H1 (cell line): ENCODE data around the gene ALLC. TPM values are rescaled to one million over a fixed set of nuclear protein-coding genes. Genes with fewer than 3 reads are reported as not detected.

ENCODE experiments used
- CTCF ChIA-PET: fragments of 300-600 bp; sonication (Branson Sonifier 250); formaldehyde crosslinking; loops from one replicate; lab custom pipeline; 2021; ENCODE audit not compliant: partially characterized antibody; lab: Charles Lee
- POLR2A ChIA-PET: fragments of 300-600 bp; sonication (Branson Sonifier 250); formaldehyde crosslinking; loops from one replicate; lab custom pipeline; 2021; ENCODE audit warnings: inconsistent platforms; ENCODE audit not compliant: partially characterized antibody; lab: Charles Lee
- DNase-seq, 2 experiments: peaks; one replicate each; pipeline versions ENCODE4 v3.0.0 to v3.0.0-alpha.2; 2010 to 2022; ENCODE audit warnings: low spot score in 2 of 2, low read depth in 1 of 2, mixed read lengths in 1 of 2
- FAIRE-seq: peaks from 2 replicates; lab custom pipeline; 2011; peaks lifted over from hg19 to GRCh38; lab: Jason Lieb, UNC
- H2AFZ ChIP-seq: 2 replicates; pipeline ENCODE4 v1.8.1; 2012; ENCODE audit warnings: low read length, inconsistent platforms
- H2AK5ac ChIP-seq: 2 replicates; pipeline ENCODE4 v1.6.1; 2013; ENCODE audit warnings: low read depth, low read length
- H2BK120ac ChIP-seq: replicated peaks from 2 replicates; pipeline ENCODE3; 2013; ENCODE audit warnings: low read depth, low read length, inconsistent platforms
- H2BK12ac ChIP-seq: 2 replicates; pipeline ENCODE4 v1.6.1; 2013; ENCODE audit warnings: low read depth, low read length
- H2BK15ac ChIP-seq: 2 replicates; pipeline ENCODE4 v1.6.1; 2013; ENCODE audit warnings: low read length
- H2BK20ac ChIP-seq: 2 replicates; pipeline ENCODE4 v1.6.1; 2013; ENCODE audit warnings: low read length
- H2BK5ac ChIP-seq: 2 replicates; pipeline ENCODE4 v1.6.1; 2013; ENCODE audit warnings: low read depth, low read length
- H3K14ac ChIP-seq: 2 replicates; pipeline ENCODE4 v1.6.1; 2013; ENCODE audit warnings: inconsistent platforms; ENCODE audit not compliant: insufficient read length
- H3K18ac ChIP-seq: 2 replicates; pipeline ENCODE4 v1.6.1; 2013; ENCODE audit warnings: low read length; ENCODE audit errors: extremely low read depth
- H3K23ac ChIP-seq: 2 replicates; pipeline ENCODE4 v1.6.1; 2013; ENCODE audit warnings: inconsistent platforms; ENCODE audit not compliant: insufficient read length
- H3K23me2 ChIP-seq: 2 replicates; pipeline ENCODE4 v1.6.1; 2013; ENCODE audit warnings: low read depth, low read length
- H3K27ac ChIP-seq: 2 replicates; pipeline ENCODE4 v1.6.1; 2011; ENCODE audit warnings: low read depth, low read length, inconsistent platforms
- H3K27me3 ChIP-seq, 4 experiments: replicated peaks in 1 of 4; 1 replicate in 1 of 4; 2 replicates in 3 of 4; pipeline versions ENCODE4 v1.6.1 to v1.8.1; 2011 to 2013; ENCODE audit warnings: low read length in 3 of 4, mild to moderate bottlenecking in 3 of 4, inconsistent platforms in 2 of 4, mixed read lengths in 2 of 4, moderate library complexity in 1 of 4; ENCODE audit not compliant: control insufficient read depth in 3 of 4, insufficient read depth in 3 of 4; ENCODE audit errors: extremely low read depth in 1 of 4
- H3K36me3 ChIP-seq, 4 experiments: 2 replicates each; pipeline versions ENCODE4 v1.6.1 to v1.8.1; 2011 to 2013; ENCODE audit warnings: mild to moderate bottlenecking in 4 of 4, low read length in 3 of 4, moderate library complexity in 2 of 4, control low read depth in 1 of 4, inconsistent platforms in 1 of 4; ENCODE audit not compliant: insufficient read depth in 4 of 4, control insufficient read depth in 2 of 4
- H3K4ac ChIP-seq: replicated peaks from 2 replicates; pipeline ENCODE3; 2013; ENCODE audit warnings: low read length, low read depth, mixed read lengths, inconsistent platforms; ENCODE audit not compliant: insufficient read length
- H3K4me1 ChIP-seq, 4 experiments: replicated peaks in 1 of 4; 1 replicate in 1 of 4; 2 replicates in 3 of 4; pipeline versions ENCODE4 v1.6.1 to v1.8.1; 2011 to 2013; ENCODE audit warnings: low read length in 3 of 4, inconsistent platforms in 2 of 4, mixed read lengths in 1 of 4; ENCODE audit not compliant: insufficient read depth in 4 of 4, control insufficient read depth in 3 of 4
- H3K4me2 ChIP-seq, 2 experiments: 2 replicates each; pipeline versions ENCODE4 v1.6.1 to v1.8.1; 2011 to 2013; ENCODE audit warnings: low read depth in 2 of 2, low read length in 2 of 2, control low read depth in 1 of 2, inconsistent platforms in 1 of 2, mild to moderate bottlenecking in 1 of 2; ENCODE audit not compliant: insufficient read depth in 1 of 2
- H3K4me3 ChIP-seq, 4 experiments: fragments of 200-600, 300-600 bp in 1 of 4; sonication (generic), shearing (Covaris generic), sonication (Bioruptor Twin) in 1 of 4; 2 replicates each; pipeline versions ENCODE4 v1.5.1 to v1.8.1; 2011 to 2016; ENCODE audit warnings: low read length in 4 of 4, low read depth in 3 of 4, control low read depth in 2 of 4, inconsistent platforms in 2 of 4, mild to moderate bottlenecking in 2 of 4, mixed read lengths in 1 of 4, moderate library complexity in 1 of 4; ENCODE audit not compliant: insufficient read depth in 2 of 4; ENCODE audit errors: extremely low read depth in 1 of 4
- H3K56ac ChIP-seq: replicated peaks from 2 replicates; pipeline ENCODE3; 2013; ENCODE audit warnings: low read depth, mild to moderate bottlenecking, mixed read lengths, low read length, inconsistent platforms; ENCODE audit not compliant: insufficient read length
- H3K79me1 ChIP-seq: 2 replicates; pipeline ENCODE4 v1.6.1; 2013; ENCODE audit warnings: low read depth, low read length, control low read depth
- H3K79me2 ChIP-seq, 2 experiments: 2 replicates each; pipeline versions ENCODE4 v1.6.1 to v1.8.1; 2012 to 2013; ENCODE audit warnings: low read length in 2 of 2, mild to moderate bottlenecking in 2 of 2, inconsistent platforms in 1 of 2; ENCODE audit not compliant: insufficient read depth in 2 of 2, control insufficient read depth in 1 of 2
- H3K9ac ChIP-seq, 4 experiments: replicated peaks in 1 of 4; 1 replicate in 1 of 4; 2 replicates in 3 of 4; pipeline versions ENCODE4 v1.6.1 to v1.8.1; 2011 to 2013; ENCODE audit warnings: low read depth in 3 of 4, low read length in 3 of 4, control low read depth in 2 of 4, mild to moderate bottlenecking in 2 of 4, moderate library complexity in 2 of 4, inconsistent platforms in 1 of 4; ENCODE audit errors: extremely low read depth in 1 of 4
- H3K9me3 ChIP-seq, 2 experiments: 2 replicates each; pipeline versions ENCODE4 v1.6.1 to v1.8.1; 2012 to 2013; ENCODE audit warnings: mild to moderate bottlenecking in 2 of 2, moderate library complexity in 2 of 2, control low read depth in 1 of 2, inconsistent platforms in 1 of 2, low read depth in 1 of 2, low read length in 1 of 2, mixed read lengths in 1 of 2; ENCODE audit not compliant: insufficient read depth in 2 of 2
- H4K20me1 ChIP-seq, 2 experiments: replicated peaks in 1 of 2; 2 replicates each; pipeline versions ENCODE3 to v1.8.1; 2011 to 2013; ENCODE audit warnings: inconsistent platforms in 2 of 2, low read length in 2 of 2, mild to moderate bottlenecking in 1 of 2; ENCODE audit not compliant: insufficient read depth in 2 of 2, control insufficient read depth in 1 of 2
- H4K5ac ChIP-seq: 2 replicates; pipeline ENCODE4 v1.6.1; 2013; ENCODE audit warnings: low read length, low read depth, mixed read lengths, inconsistent platforms; ENCODE audit not compliant: insufficient read length
- H4K8ac ChIP-seq: 2 replicates; pipeline ENCODE4 v1.8.0; 2013; ENCODE audit warnings: mild to moderate bottlenecking, moderate library complexity, low read length, inconsistent platforms; ENCODE audit not compliant: insufficient read depth; ENCODE audit errors: extremely low read depth
- H4K91ac ChIP-seq: replicated peaks from 2 replicates; pipeline ENCODE3; 2013; ENCODE audit warnings: low read length, mixed read lengths, inconsistent platforms; ENCODE audit not compliant: insufficient read length
- BCL11A ChIP-seq, 2 experiments: IDR thresholded peaks; one replicate each; pipeline ENCODE4 v1.6.1; 2011; ENCODE audit warnings: low read depth in 2 of 2, low read length in 2 of 2, mild to moderate bottlenecking in 2 of 2
- EZH2 ChIP-seq: fragments of 200-600 bp; sonication (generic); IDR thresholded peaks from 2 replicates; pipeline ENCODE4 v1.7.1; 2012; ENCODE audit warnings: low read depth, mild to moderate bottlenecking, moderate library complexity, low read length, inconsistent platforms; ENCODE audit not compliant: severe bottlenecking
- FOSL1 ChIP-seq: IDR thresholded peaks from 2 replicates; pipeline ENCODE4 v1.6.1; 2011; ENCODE audit warnings: mild to moderate bottlenecking, low read depth, low read length, moderate library complexity; ENCODE audit not compliant: insufficient read depth
- GABPA ChIP-seq: IDR thresholded peaks from 2 replicates; pipeline ENCODE4 v1.6.1; 2011; ENCODE audit warnings: mild to moderate bottlenecking, low read length, moderate library complexity, borderline replicate concordance; ENCODE audit not compliant: insufficient read depth
- JUN ChIP-seq: IDR thresholded peaks from 2 replicates; pipeline ENCODE4 v1.6.1; 2011; ENCODE audit warnings: low read depth, mild to moderate bottlenecking, improper control_type of control experiment, low read length
- SAP30 ChIP-seq: fragments of 300-600 bp; sonication (generic); IDR thresholded peaks from 2 replicates; pipeline ENCODE4 v1.7.1; 2012; ENCODE audit warnings: low read length, moderate library complexity, mild to moderate bottlenecking, inconsistent platforms; ENCODE audit not compliant: insufficient read depth, insufficient replicate concordance
- ZNF274 ChIP-seq: IDR thresholded peaks from 2 replicates; pipeline ENCODE4 v1.7.0; 2012; ENCODE audit warnings: low read length, borderline replicate concordance; ENCODE audit errors: extremely low read depth
- WGBS, 2 experiments: shearing (Covaris generic) in 1 of 2; methylation state at CpG; one replicate each; pipeline versions ENCODE4 v1.1.6 to v1.1.7; 2013 to 2015; ENCODE audit warnings: low lambda C conversion rate in 2 of 2, mixed read lengths in 2 of 2, inconsistent platforms in 1 of 2, low coverage in 1 of 2, missing lambda C conversion rate in 1 of 2; ENCODE audit not compliant: insufficient replicate concordance in 2 of 2, insufficient coverage in 1 of 2, insufficient read length in 1 of 2; ENCODE audit errors: extremely low coverage in 1 of 2, missing lambda C conversion rate in 1 of 2; 5-methylcytosine and 5-hydroxymethylcytosine counted together
- polyA plus RNA-seq, 7 experiments: library from polyadenylated mRNA; depleted of rRNA in 3 of 7; stranded (reverse) in 5 of 7; unstranded in 2 of 7; fragments of >200 nt in 5 of 7; fragments of 200-250 nt in 2 of 7; gene quantifications; 1 replicate in 5 of 7; 2 replicates in 1 of 7; 4 replicates in 1 of 7; pipeline versions ENCODE4 v1.2.1 to v1.2.3, GENCODE V29; 2011 to 2013; ENCODE audit warnings: missing spikeins in 2 of 7, mixed read lengths in 2 of 7
- total RNA-seq: library from RNA; stranded (reverse); fragmentation: NEBNext Ultra II Directional; extraction: Animal tissue kit (Norgen Biotek cat#: 25700); gene quantifications from 2 replicates; pipeline ENCODE4 v1.2.1, GENCODE V29; 2021

The ALLC gene
- total and polyA plus RNA-seq, 2 of the 8 experiments (the other 6 are each of a cell fraction or from before 2014, with no cell fraction given), result not detected

DNA sequence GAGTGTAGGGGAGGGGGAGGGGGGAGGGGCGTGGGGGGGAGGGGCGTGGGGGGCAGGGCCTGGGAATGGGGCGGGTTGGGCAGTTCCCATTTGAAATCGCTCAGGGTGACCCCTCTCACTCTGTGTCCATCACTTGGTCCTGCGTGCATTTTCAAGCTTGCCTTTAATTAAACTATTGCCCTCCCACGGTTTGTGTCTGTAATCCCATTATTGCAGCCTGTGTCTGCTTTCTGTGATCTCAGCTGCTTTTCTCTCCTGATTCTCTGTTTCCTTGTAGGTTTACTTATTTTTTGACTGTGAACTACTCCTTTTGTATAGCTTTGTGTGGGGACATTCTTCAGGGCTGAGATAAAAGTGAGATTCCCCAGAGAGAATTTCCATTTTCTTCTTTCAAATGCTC, 46.7 kb downstream of the ALLC start:
- H2AK5ac ChIP-seq, result no peak overlapping the region
- H3K4me3 ChIP-seq, result no peak overlapping the region
- no peaks in the 10 kb centered on the region for H3K79me2 ChIP-seq
- POLR2A ChIA-PET, result no interaction called here
- no peak overlapping the region for H2BK20ac ChIP-seq
- H2BK12ac ChIP-seq, result no peak overlapping the region
- CTCF ChIA-PET, result interaction anchor here (1.0 kb wide), 2 partner anchors 23 to 24 kb away, joined by 3 read pairs; no protein-coding TSS in a partner anchor
- H2AFZ ChIP-seq, result no peak overlapping the region
- H3K4ac ChIP-seq, result no peak overlapping the region
- H4K91ac ChIP-seq, result no peak overlapping the region
- no peak overlapping the region for H3K4me2 ChIP-seq
- H3K36me3 ChIP-seq, result no peaks in the 10 kb centered on the region
- H3K56ac ChIP-seq, result no peak overlapping the region
- no peak overlapping the region for H3K23ac ChIP-seq
- no peaks in the 10 kb centered on the region for H3K79me1 ChIP-seq
- H3K4me1 ChIP-seq, result peaks cover 0 to 3% (median 1%) of the 10 kb centered on the region in 4 experiments; a peak in 4 of 7 replicates
- no peak overlapping the region for H2BK15ac ChIP-seq
- peaks cover 4% of the 10 kb centered on the region; the same call in 1 of the 2 replicates for H3K23me2 ChIP-seq
- 79% methylated on average over 2 of the region's 6 CpGs; no CpG with 5 or more reads in 1 of the 2 experiments for WGBS, 2 experiments
- no peak overlapping the region for H4K8ac ChIP-seq
- no peak overlapping the region for H2BK120ac ChIP-seq
- H4K5ac ChIP-seq, result no peak overlapping the region
- no peaks in the 10 kb centered on the region for H4K20me1 ChIP-seq
- H3K27me3 ChIP-seq, result peaks cover 5 to 17% (median 9%) of the 10 kb centered on the region in 4 experiments; a peak in 6 of 7 replicates
- H3K14ac ChIP-seq, result no peak overlapping the region
- H3K9me3 ChIP-seq, result peaks cover 0 to 8% of the 10 kb centered on the region in 2 experiments; a peak in 1 of 4 replicates
- no peak overlapping the region for H3K27ac ChIP-seq
- DNase-seq (no peak), FAIRE-seq (no peak)
- no peak overlapping the region for H2BK5ac ChIP-seq
- H3K9ac ChIP-seq, result no peak overlapping the region
- H3K18ac ChIP-seq, result no peak overlapping the region
- TF ChIP-seq SAP30, result no peak
- no peak for TF ChIP-seq BCL11A (IDR thresholded peaks at IDR 0.05; ENCODE audit: low read depth in 2 of 2, low read length in 2 of 2)
- TF ChIP-seq JUN, result no peak
- no peak for TF ChIP-seq EZH2
- TF ChIP-seq ZNF274, result no peak
- no peak for TF ChIP-seq GABPA
- no peak for TF ChIP-seq FOSL1
